AG08396 (cell line): ENCODE measurements around the gene CDH4.

ENCODE experiments used
- DNase-seq: peaks from one replicate; pipeline ENCODE4 v3.0.0; 2012; ENCODE audit warnings: low spot score, mixed read lengths

The CDH4 gene

GRCh38 chr20:61900011-61900944 is 648.2 kb downstream of the CDH4 start:
- DNase-seq, result no peak

GRCh38 chr20:61900945-61901293 is 648.9 kb downstream of the CDH4 start:
- no peak for DNase-seq

- no peak for DNase-seq
These were observed 649.5 kb downstream of the CDH4 start for GRCh38 chr20:61901392-61902220.

- DNase-seq, result no peak
These were observed 650.3 kb downstream of the CDH4 start for GRCh38 chr20:61902221-61902869.

GRCh38 chr20:61903575-61904340 is 651.7 kb downstream of the CDH4 start:
- DNase-seq, result no peak

- no peak for DNase-seq
These were observed 652.4 kb downstream of the CDH4 start for GRCh38 chr20:61904456-61904855.

GRCh38 chr20:61905781-61906523 is 653.9 kb downstream of the CDH4 start:
- DNase-seq, result no peak

- DNase-seq, result no peak
These were observed 655.2 kb downstream of the CDH4 start for GRCh38 chr20:61907081-61907891.

GRCh38 chr20:61908057-61909026 is 656.3 kb downstream of the CDH4 start:
- no peak for DNase-seq

GRCh38 chr20:61909028-61909427 is 657.0 kb downstream of the CDH4 start:
- no peak for DNase-seq

- no peak for DNase-seq
These were observed 657.8 kb downstream of the CDH4 start for GRCh38 chr20:61909821-61910220.

GRCh38 chr20:61911824-61912223 is 659.8 kb downstream of the CDH4 start:
- DNase-seq, result no peak

GRCh38 chr20:61912665-61913422 is 660.8 kb downstream of the CDH4 start:
- no peak for DNase-seq

GRCh38 chr20:61913423-61914225 is 661.6 kb downstream of the CDH4 start:
- DNase-seq, result no peak

- DNase-seq, result no peak
These were observed 663.0 kb downstream of the CDH4 start for GRCh38 chr20:61915101-61915500.

GRCh38 chr20:61916318-61916891 is 664.3 kb downstream of the CDH4 start:
- no peak for DNase-seq
